ENCODE measurements around the gene TPSD1.
"Not testable (repeated sequence)": the region's sequence is repeated elsewhere in the genome, so short reads cannot be mapped to it uniquely, and the experiment has no call there.

The TPSD1 gene

DNA sequence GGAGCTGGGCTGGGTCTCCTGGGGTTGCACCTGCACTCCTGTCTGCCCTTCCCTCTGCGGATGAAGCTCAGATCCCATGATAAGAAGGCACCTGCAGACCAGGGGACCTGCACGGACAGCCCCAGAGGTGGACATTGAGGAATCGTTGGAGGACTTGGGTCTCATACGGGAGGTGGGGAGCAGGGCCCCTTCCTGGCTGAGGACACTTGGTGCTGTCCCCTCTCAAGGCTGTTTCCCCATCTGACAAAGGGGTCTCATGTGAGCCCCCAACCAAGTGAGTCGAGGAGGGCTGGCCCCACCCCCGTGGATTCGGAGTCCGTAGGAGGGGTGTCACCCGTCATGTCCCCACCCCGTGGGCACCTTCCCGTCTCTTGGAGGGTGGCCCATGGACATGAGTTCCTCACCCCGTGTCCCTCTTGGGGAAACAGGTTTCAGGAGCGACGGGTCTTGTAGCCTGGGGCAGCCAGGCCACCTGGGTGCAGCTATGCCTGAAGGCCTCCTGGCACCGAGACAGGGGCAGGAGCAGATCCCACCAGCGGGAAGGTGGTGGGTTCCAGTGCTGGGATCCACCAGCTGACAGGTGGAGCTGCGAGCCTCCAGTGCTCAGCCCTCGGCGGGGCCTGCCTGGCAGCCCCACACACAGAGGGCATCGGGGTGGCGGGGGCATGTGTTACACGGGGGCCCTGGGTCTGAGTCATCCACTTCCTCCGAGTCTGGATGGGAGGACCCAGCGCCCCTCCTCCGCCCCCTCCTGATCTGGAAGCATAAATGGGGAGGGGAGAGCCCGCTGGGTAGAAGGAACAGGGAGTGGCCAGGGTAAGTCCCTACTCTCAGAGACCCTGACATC, at the start of gene TPSD1:
Gene TPSD1 (plus strand): TSS at position 794 of the 847 bp plus-strand sequence. CDS start 212 bp downstream, outside the sequence.
- not testable (repeated sequence) for DNase-seq

GRCh38 chr16:1206326-1206725, 49.5 kb upstream of the TPSD1 start:
- no peak for DNase-seq

DNA sequence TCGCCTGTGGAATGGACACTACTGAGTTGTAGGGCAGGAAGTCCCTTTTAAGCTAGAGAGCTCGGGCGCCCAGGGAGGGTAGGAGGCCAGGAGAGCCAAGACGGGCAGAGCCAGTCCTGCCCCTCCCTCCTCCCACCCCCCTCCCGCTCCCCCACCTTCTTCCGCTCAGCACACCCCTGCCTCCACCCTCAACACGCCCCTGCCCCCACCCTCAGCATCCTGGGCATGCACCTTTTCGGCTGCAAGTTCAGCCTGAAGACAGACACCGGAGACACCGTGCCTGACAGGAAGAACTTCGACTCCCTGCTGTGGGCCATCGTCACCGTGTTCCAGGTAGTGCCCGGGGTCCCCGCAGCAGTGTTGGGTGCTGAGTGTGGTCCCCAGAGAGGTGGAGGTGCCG, 49.1 kb upstream of the TPSD1 start:
- no peak for DNase-seq

GRCh38 chr16:1208239-1208830, 47.5 kb upstream of the TPSD1 start:
- DNase-seq = no peak

GRCh38 chr16:1209081-1209480, 46.8 kb upstream of the TPSD1 start:
- DNase-seq = no peak

- DNase-seq = no peak
Observed at GRCh38 chr16:1210461-1210860, 45.4 kb upstream of the TPSD1 start.

DNA sequence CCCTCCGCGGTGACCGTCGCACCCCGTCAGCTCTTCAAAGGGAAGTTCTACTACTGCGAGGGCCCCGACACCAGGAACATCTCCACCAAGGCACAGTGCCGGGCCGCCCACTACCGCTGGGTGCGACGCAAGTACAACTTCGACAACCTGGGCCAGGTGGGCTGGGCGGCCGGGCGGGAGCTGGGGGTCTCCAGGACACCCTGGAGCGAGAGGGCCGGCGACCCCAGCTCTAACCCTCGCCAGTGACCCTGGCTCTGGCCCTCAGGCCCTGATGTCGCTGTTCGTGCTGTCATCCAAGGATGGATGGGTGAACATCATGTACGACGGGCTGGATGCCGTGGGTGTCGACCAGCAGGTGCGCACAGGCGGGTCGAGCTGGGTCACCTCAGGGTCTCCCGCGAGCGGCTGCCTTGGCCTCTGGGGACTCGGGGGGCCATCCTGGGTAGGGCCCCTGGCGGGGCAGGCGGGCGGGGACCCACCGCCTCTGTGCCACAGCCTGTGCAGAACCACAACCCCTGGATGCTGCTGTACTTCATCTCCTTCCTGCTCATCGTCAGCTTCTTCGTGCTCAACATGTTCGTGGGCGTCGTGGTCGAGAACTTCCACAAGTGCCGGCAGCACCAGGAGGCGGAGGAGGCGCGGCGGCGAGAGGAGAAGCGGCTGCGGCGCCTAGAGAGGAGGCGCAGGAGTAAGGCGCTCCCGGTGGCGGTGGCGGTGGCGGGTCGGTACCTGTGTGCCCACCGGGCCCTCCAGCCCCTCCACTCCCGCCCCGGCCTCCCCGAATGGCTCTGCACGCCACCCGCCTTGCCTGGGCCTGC, 44.2 kb upstream of the TPSD1 start:
- no peak for DNase-seq

DNA sequence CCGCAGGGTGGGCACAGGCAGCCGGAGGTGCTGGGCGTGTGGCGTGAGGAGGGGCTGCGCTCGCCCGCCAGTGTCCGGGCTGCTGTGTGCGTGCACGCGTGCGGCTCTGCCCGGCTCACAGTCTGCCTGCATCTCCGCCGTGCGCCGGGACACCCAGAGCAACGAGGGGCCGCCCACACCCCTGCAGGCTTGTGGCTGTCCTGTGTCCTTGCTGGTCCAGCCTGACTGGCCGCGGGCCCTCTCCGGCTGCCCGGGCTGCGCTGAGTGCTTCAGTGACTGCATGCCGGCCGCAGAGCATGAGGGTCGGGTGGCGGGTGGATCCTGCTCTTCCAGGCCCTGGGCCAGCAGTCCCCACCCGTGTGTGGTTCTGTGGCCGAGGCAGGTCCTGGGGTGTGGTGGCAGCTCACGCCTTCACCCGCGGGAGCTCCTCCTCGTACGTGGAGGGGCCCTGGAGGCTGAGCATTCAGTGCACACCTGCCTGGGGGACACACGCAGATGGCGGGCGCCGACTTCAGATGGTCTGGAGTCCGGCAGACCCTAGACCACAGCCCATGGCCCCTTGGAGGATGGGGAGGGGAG, 43.2 kb upstream of the TPSD1 start:
- no peak for DNase-seq

DNA sequence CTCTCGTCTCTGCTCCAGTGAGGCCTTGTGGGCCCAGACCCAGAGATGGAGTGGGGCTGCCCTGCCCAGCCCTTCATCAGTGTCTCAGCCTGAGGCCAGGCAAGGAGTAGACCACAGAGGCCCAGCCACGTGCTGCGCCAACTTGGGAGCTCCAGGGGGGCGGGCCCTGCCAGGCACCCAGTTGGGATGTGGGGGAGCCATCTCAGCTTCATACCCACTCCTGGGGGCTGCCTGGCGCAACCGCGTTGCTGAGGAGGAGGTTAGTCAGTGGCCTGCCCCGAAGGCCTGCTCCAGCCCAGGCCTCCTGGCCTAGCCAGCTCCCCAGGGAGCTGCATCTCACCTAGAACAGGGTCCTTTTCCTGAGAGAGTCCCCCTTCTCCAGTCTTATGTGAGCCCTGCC, 42.6 kb upstream of the TPSD1 start:
- DNase-seq = no peak

DNA sequence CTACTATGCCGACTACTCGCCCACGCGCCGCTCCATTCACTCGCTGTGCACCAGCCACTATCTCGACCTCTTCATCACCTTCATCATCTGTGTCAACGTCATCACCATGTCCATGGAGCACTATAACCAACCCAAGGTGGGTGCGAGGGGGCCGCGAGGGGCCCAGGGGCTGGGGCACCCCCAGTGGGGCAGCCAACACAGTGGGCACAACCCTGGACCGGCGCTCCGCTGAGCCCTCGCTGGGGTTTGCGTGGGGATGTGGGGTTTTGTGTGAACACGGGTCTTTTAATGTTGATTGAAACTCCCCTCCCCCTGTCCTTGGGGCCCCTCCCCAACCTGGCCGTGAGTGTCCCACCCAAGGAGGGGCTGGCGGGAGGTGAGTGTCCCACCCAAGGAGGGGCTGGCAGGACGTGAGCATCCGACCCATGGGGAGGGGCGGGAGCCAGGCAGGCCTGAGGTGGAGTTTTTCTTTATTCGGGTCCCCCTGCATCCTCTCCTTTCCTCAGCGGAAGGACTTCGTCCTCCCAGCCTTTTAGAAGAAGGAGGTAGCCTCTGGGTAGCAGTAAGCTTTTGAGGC, 42.0 kb upstream of the TPSD1 start:
- no peak for DNase-seq

- no peak for DNase-seq
Observed at GRCh38 chr16:1214719-1215118, 41.1 kb upstream of the TPSD1 start.

DNA sequence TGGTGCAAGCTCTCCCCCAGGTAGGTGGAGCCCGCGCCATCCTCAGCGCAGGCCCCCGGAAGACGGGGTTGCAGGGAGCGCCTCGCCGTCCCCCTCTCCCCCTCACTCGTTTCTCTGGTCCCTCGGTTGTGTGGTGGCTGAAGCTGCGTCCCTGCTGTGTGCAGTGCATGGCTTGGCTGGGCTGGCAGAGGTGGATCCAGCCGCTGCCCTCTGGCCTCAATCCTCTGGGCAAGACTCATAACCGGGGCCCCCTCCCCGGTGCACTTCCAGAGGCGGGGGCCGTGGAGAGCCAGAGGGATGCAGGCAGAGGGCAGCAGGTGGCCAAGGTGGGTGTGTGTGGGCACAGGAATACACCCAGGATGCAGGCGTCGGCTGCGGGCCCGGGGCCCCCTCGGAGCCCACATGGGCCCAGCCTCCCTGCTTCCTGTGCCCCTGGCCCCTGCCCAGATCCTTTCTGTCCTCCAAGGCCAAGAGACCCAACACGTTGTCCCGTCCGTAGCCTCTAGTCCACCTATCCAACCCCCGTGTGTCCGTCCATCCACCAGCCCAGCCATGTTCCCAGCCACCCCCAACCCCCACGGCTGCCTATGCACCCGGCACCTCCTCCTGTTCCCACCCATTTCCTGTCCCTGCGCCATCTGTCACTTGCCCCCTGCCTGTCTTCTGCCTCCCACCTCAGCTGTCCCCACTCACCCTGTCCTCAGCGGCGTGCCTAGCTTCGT, 40.1 kb upstream of the TPSD1 start:
- no peak for DNase-seq

DNA sequence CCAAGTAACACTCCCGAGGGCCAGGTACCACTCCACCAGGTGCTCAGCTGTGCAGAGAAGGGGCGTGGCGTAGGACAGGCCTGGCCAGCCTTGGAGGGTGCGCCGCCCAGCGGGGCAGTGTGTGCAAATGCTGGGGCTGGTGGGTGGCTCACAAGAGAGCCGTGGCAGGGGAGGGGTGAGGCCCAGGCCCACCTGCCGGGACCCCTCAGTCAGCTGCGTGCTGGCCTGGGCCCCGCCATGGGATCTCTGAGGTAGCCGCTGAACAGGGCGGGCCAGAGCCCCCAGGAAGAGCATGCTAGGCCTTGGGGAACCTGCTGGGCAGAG, 39.6 kb upstream of the TPSD1 start:
- DNase-seq = no peak

DNA sequence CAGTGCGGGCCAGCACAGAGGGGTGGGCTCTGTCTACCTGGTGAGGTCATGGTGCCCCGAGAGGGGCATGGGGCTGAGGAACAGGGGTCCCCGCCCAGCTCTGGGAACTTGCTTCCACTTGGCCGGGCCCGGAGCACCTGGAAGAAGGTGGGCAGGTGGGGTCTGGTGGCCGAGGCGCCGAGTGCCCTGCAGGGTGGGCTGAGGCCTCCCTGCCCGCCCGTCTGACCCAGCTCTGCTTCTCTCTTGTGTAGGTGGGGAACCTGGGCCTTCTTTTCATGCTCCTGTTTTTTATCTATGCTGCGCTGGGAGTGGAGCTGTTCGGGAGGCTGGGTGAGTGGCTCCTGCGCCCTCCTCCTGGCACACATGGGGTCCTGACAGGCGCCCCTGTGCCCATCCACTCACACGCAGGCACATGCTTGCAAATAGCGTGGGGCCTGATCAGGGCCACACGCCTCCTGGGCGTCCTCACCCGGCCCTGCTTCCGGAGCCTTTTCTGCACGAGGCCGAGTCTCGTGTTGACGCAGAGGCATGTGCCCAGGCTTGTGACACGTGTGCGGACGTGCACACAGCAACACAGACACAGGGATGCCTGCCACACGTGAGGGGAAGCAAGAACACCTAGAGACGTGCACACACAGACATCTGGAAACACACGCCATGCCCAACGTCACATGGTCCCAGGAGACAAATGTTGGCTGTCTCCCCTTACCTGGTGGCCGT, 39.0 kb upstream of the TPSD1 start:
- no peak for DNase-seq

GRCh38 chr16:1217526-1217925, 38.3 kb upstream of the TPSD1 start:
- no peak for DNase-seq

DNA sequence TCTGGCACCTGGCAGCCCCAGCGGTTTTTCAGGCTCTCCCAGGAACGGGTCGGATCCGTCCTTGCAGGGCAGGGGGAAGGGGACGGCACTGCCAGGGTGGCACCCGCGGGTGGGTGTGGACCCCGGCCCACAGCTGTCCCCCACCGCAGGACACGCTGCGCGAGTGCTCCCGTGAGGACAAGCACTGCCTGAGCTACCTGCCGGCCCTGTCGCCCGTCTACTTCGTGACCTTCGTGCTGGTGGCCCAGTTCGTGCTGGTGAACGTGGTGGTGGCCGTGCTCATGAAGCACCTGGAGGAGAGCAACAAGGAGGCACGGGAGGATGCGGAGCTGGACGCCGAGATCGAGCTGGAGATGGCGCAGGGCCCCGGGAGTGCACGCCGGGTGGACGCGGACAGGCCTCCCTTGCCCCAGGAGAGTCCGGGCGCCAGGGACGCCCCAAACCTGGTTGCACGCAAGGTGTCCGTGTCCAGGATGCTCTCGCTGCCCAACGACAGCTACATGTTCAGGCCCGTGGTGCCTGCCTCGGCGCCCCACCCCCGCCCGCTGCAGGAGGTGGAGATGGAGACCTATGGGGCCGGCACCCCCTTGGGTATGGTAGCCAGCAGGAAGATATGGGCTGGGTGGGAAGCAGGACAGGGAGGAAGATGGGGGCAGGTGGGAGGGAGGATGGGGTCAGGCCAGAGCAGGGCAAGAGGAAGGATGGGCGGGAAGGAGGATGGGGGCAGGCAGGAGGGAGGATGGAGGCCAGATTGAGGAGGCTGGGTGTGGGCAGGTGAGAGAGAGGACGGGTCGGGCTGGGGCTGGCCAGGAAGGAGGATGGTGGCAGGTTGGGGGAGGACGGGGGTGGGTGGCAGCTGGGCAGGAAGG, 37.6 kb upstream of the TPSD1 start:
- DNase-seq = no peak

DNA sequence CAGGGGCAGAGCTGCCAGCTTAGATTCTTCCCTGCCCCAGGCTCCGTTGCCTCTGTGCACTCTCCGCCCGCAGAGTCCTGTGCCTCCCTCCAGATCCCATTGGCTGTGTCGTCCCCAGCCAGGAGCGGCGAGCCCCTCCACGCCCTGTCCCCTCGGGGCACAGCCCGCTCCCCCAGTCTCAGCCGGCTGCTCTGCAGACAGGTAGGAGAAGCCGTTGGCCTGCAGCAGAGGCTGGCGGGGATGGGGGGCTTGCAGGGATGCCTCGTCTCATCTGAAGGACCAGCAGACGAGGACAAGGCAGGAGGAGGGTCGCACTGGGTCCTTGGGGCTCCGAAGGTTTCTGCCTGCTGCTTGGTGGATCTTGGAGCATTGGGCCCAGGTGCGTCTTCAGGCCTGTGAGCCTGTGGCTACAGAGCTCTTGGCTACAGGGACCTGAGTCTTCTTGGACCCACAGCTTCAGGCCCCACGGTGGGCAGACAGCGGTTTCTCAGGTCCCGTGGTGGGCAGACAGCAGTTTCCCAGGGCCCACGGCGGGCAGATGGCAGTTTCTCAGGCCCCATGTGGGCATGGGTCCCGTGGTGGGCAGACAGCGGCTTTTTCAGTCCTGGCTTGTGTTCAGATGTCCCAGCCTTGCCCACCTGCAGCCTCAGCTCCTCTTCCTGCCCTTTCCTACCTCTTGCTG, 36.8 kb upstream of the TPSD1 start:
- no peak for DNase-seq

DNA sequence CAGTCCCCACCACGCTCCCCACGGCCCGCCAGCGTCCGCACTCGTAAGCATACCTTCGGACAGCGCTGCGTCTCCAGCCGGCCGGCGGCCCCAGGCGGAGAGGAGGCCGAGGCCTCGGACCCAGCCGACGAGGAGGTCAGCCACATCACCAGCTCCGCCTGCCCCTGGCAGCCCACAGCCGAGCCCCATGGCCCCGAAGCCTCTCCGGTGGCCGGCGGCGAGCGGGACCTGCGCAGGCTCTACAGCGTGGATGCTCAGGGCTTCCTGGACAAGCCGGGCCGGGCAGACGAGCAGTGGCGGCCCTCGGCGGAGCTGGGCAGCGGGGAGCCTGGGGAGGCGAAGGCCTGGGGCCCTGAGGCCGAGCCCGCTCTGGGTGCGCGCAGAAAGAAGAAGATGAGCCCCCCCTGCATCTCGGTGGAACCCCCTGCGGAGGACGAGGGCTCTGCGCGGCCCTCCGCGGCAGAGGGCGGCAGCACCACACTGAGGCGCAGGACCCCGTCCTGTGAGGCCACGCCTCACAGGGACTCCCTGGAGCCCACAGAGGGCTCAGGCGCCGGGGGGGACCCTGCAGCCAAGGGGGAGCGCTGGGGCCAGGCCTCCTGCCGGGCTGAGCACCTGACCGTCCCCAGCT, 35.7 kb upstream of the TPSD1 start:
- no peak for DNase-seq

GRCh38 chr16:1220841-1221627, 34.8 kb upstream of the TPSD1 start:
- no peak for DNase-seq
